HepG2 (cell line): Measurements from ENCODE around the gene MIF4GD. TPM values are rescaled to one million over a fixed set of nuclear protein-coding genes. Genes with fewer than 3 reads are reported as not detected.

Experiments used
- EHMT2 ChIP-seq: fragments of 200-600 bp; sonication (generic); IDR thresholded peaks from 2 replicates; pipeline ENCODE4 v1.7.0; 2017; ENCODE audit warnings: antibody characterized with exemption, low read depth, low read length, borderline replicate concordance
- JARID2 ChIP-seq: sonication (generic); formaldehyde crosslinking; IDR thresholded peaks from 2 replicates; pipeline ENCODE4 v1.8.1; 2023; ENCODE audit warnings: missing genetic modification reagents, inconsistent platforms; ENCODE audit not compliant: insufficient replicate concordance
- MAX ChIP-seq: IDR thresholded peaks from 2 replicates; pipeline ENCODE4 v1.6.1; 2012; ENCODE audit warnings: inconsistent platforms
- REXO4 ChIP-seq: sonication (generic); formaldehyde crosslinking; IDR thresholded peaks from 2 replicates; pipeline ENCODE4 v1.8.0; 2022; ENCODE audit warnings: missing genetic modification reagents, mild to moderate bottlenecking, borderline replicate concordance
- RFX5 ChIP-seq: IDR thresholded peaks from 2 replicates; pipeline ENCODE4 v1.6.1; 2011; ENCODE audit warnings: low read depth, low read length, improper control_type of control experiment
- SALL2 ChIP-seq: sonication (generic); formaldehyde crosslinking; IDR thresholded peaks from 2 replicates; pipeline ENCODE4 v1.8.1; 2023; ENCODE audit warnings: mild to moderate bottlenecking, missing genetic modification reagents, inconsistent platforms
- SYNCRIP ChIP-seq: fragments of 200-400 bp; formaldehyde crosslinking; IDR thresholded peaks from 2 replicates; pipeline ENCODE4 v1.6.1; 2018; ENCODE audit warnings: mild to moderate bottlenecking, low read depth, low read length; ENCODE audit not compliant: insufficient read depth
- TP53 ChIP-seq: sonication (generic); formaldehyde crosslinking; conservative IDR thresholded peaks from 2 replicates; pipeline ENCODE4 v1.4.0; 2020; ENCODE audit warnings: missing genetic modification reagents
- ZNF275 ChIP-seq: sonication (generic); formaldehyde crosslinking; IDR thresholded peaks from 2 replicates; pipeline ENCODE4 v1.8.0; 2022; ENCODE audit warnings: missing genetic modification reagents, mild to moderate bottlenecking, inconsistent platforms, borderline replicate concordance
- ZNF318 ChIP-seq: sonication (generic); formaldehyde crosslinking; IDR thresholded peaks from 2 replicates; pipeline ENCODE4 v1.4.0; 2020; ENCODE audit warnings: mild to moderate bottlenecking, missing genetic modification reagents
- ZNF512 ChIP-seq: sonication (generic); formaldehyde crosslinking; IDR thresholded peaks from 2 replicates; pipeline ENCODE4 v1.4.0; 2020; ENCODE audit warnings: mild to moderate bottlenecking, missing genetic modification reagents
- ZNF597 ChIP-seq: sonication (generic); formaldehyde crosslinking; IDR thresholded peaks from 2 replicates; pipeline ENCODE4 v1.5.0; 2020; ENCODE audit warnings: missing genetic modification reagents
- ZNF7 ChIP-seq: IDR thresholded peaks from 2 replicates; pipeline ENCODE4 v1.6.1; 2016; ENCODE audit warnings: missing biosample characterization, missing genetic modification reagents
- ZNF773 ChIP-seq: sonication (generic); formaldehyde crosslinking; IDR thresholded peaks from 2 replicates; pipeline ENCODE4 v1.4.0; 2020; ENCODE audit warnings: missing genetic modification reagents, borderline replicate concordance
- ZNF777 ChIP-seq: sonication (generic); formaldehyde crosslinking; IDR thresholded peaks from 2 replicates; pipeline ENCODE4 v1.4.0; 2020; ENCODE audit warnings: missing genetic modification reagents
- polyA plus RNA-seq, 8 experiments: library from polyadenylated mRNA; depleted of rRNA in 3 of 8; stranded (reverse) in 7 of 8; unstranded in 1 of 8; fragments of >200 nt; fragmentation: Illumina TruSeq in 4 of 8; extraction: Trizol in 4 of 8; gene quantifications; 2 replicates each; pipeline versions ENCODE4 v1.2.1 to v1.2.3, GENCODE V29; 2011 to 2016; ENCODE audit warnings: low read depth in 4 of 8, missing spikeins in 1 of 8, mixed read lengths in 1 of 8; ENCODE audit not compliant: insufficient read depth in 1 of 8
- total RNA-seq, 5 experiments: library from RNA; depleted of rRNA; stranded (reverse); fragments of >200 nt; fragmentation: Illumina TruSeq; extraction: Trizol; gene quantifications; 2 replicates each; pipeline ENCODE4 v1.2.3, GENCODE V29; 2016; ENCODE audit warnings: low read depth in 1 of 5

The MIF4GD gene
- total and polyA plus RNA-seq, 2 of the 13 experiments (the other 11 are each of a cell fraction or from before 2014, with no cell fraction given) = 14.0 to 28.0 TPM

GRCh38 chr17:75271233-75271954, 363 bp upstream of the MIF4GD start (continued):
- TF ChIP-seq ZNF318 (CRISPR knock-in tag) = peak; percentile 45; the same call in 1 of the 2 replicates
- TF ChIP-seq ZNF777 (CRISPR knock-in tag) = peak; percentile 83; the same call in 1 of the 2 replicates
- peak; percentile 68; the same call in 1 of the 2 replicates for TF ChIP-seq ZNF773 (CRISPR knock-in tag)
- no peak for TF ChIP-seq SYNCRIP
- peak; percentile 78; the same call in 1 of the 2 replicates for TF ChIP-seq SALL2 (CRISPR knock-in tag)
- peak; percentile 50; the same call in 1 of the 2 replicates for TF ChIP-seq REXO4
- no peak for TF ChIP-seq EHMT2
- peak; percentile 87 for TF ChIP-seq ZNF275 (CRISPR knock-in tag)
- TF ChIP-seq JARID2 (CRISPR knock-in tag) = no peak
- TF ChIP-seq TP53 = no peak; the same call in 1 of the 2 replicates
- peak; percentile 79 for TF ChIP-seq MAX
- 0 out of 2 replicates have a peak, but pooled peaks have one; percentile 21 for TF ChIP-seq ZNF7 (CRISPR knock-in tag)
- TF ChIP-seq ZNF597 (CRISPR knock-in tag) = no peak
- TF ChIP-seq ZNF512 = 0 out of 2 replicates have a peak, but pooled peaks have one; percentile 10
- no peak for TF ChIP-seq RFX5
